SK-N-SH (cell line): ENCODE results near the gene TTN. TPM values are rescaled to one million over a fixed set of nuclear protein-coding genes. Genes with fewer than 3 reads are reported as not detected.

Source experiments
- CTCF ChIA-PET: fragments of 300-600, 350-600 bp; formaldehyde crosslinking; extraction: SDS; loops from one replicate; lab custom pipeline; 2021; lab: Yijun Ruan, JAX
- POLR2A ChIA-PET: fragments of 350-600 bp; sonication (Branson Sonifier 250); formaldehyde crosslinking; extraction: SDS; loops from one replicate; lab custom pipeline; 2020; ENCODE audit warnings: antibody characterized with exemption, inconsistent platforms; lab: Yijun Ruan, JAX
- DNase-seq: peaks from one replicate; pipeline ENCODE4 v3.0.0; 2012
- H2AFZ ChIP-seq: fragments of 200-600 bp; sonication (generic); 2 replicates; pipeline ENCODE4 v1.8.1; 2016; ENCODE audit warnings: antibody characterized with exemption, mild to moderate bottlenecking, low read depth
- H3F3A ChIP-seq: fragments of 200-600 bp; sonication (generic); replicated peaks from 2 replicates; pipeline ENCODE3; 2016; ENCODE audit warnings: antibody characterized with exemption, mild to moderate bottlenecking; ENCODE audit not compliant: insufficient read depth
- H3K27ac ChIP-seq, 2 experiments: fragments of 200-500 bp in 1 of 2; fragments of 200-600 bp in 1 of 2; sonication (Bioruptor generic) in 1 of 2; sonication (generic), shearing (Covaris generic) in 1 of 2; 2 replicates each; pipeline versions ENCODE4 v1.5.1 to v1.6.1; 2014 to 2016; ENCODE audit warnings: low read depth in 2 of 2, inconsistent platforms in 1 of 2, low read length in 1 of 2, mild to moderate bottlenecking in 1 of 2, mixed read lengths in 1 of 2
- H3K27me3 ChIP-seq: fragments of 200-600 bp; sonication (generic), shearing (Covaris generic); 2 replicates; pipeline ENCODE4 v1.6.1; 2016; ENCODE audit warnings: mixed run types; ENCODE audit not compliant: insufficient read depth
- H3K36me3 ChIP-seq, 2 experiments: fragments of 200-500 bp in 1 of 2; fragments of 200-600 bp in 1 of 2; sonication (Bioruptor generic) in 1 of 2; sonication (generic) in 1 of 2; replicated peaks in 1 of 2; 2 replicates each; pipeline versions ENCODE3 to v1.5.1; 2014 to 2016; ENCODE audit warnings: low read length in 1 of 2, mild to moderate bottlenecking in 1 of 2; ENCODE audit not compliant: insufficient read depth in 2 of 2, control insufficient read depth in 1 of 2
- H3K4me1 ChIP-seq, 2 experiments: fragments of 200-500 bp in 1 of 2; fragments of 200-600 bp in 1 of 2; sonication (Bioruptor generic) in 1 of 2; sonication (generic), shearing (Covaris generic) in 1 of 2; 2 replicates each; pipeline versions ENCODE4 v1.5.1 to v1.6.1; 2014 to 2016; ENCODE audit warnings: low read depth in 1 of 2, low read length in 1 of 2, mixed run types in 1 of 2; ENCODE audit not compliant: insufficient read depth in 2 of 2, control insufficient read depth in 1 of 2
- H3K4me2 ChIP-seq: fragments of 200-600 bp; sonication (generic), shearing (Covaris generic); 2 replicates; pipeline ENCODE4 v1.6.1; 2017; ENCODE audit warnings: mixed run types
- H3K4me3 ChIP-seq, 2 experiments: fragments of 200-500 bp in 1 of 2; fragments of 200-600 bp in 1 of 2; sonication (Bioruptor generic) in 1 of 2; sonication (generic), shearing (Covaris generic) in 1 of 2; 2 replicates each; pipeline versions ENCODE4 v1.5.1 to v1.8.1; 2014 to 2016; ENCODE audit warnings: low read depth in 2 of 2, inconsistent platforms in 1 of 2, low read length in 1 of 2, mild to moderate bottlenecking in 1 of 2, mixed read lengths in 1 of 2, moderate library complexity in 1 of 2
- H3K79me2 ChIP-seq: fragments of 200-600 bp; sonication (generic); 2 replicates; pipeline ENCODE4 v1.8.1; 2017; ENCODE audit warnings: mild to moderate bottlenecking; ENCODE audit not compliant: insufficient read depth
- H3K9ac ChIP-seq: fragments of 200-600 bp; sonication (generic); 2 replicates; pipeline ENCODE4 v1.6.1; 2017; ENCODE audit warnings: mixed run types
- H3K9me2 ChIP-seq: fragments of 200-600 bp; sonication (generic); 2 replicates; pipeline ENCODE4 v1.6.1; 2017; ENCODE audit warnings: mixed run types
- H3K9me3 ChIP-seq: fragments of 200-600 bp; sonication (generic); 2 replicates; pipeline ENCODE4 v1.6.1; 2017; ENCODE audit warnings: mixed run types, mild to moderate bottlenecking, moderate library complexity
- H4K20me1 ChIP-seq: fragments of 200-600 bp; sonication (generic); 2 replicates; pipeline ENCODE4 v1.6.1; 2017; ENCODE audit warnings: mild to moderate bottlenecking, mixed run types; ENCODE audit not compliant: insufficient read depth
- CHD2 ChIP-seq: fragments of 150-350 bp; IDR thresholded peaks from 2 replicates; pipeline ENCODE4 v1.6.1; 2018; ENCODE audit warnings: low read length; ENCODE audit not compliant: partially characterized antibody
- EZH2phosphoT487 ChIP-seq: fragments of 200-600 bp; sonication (generic); IDR thresholded peaks from 2 replicates; pipeline ENCODE4 v1.6.1; 2017; ENCODE audit warnings: low read depth, mixed run types, mild to moderate bottlenecking, antibody characterized with exemption, moderate library complexity, borderline replicate concordance
- FOSL2 ChIP-seq: IDR thresholded peaks from 2 replicates; pipeline ENCODE4 v1.4.0; 2012; ENCODE audit warnings: low read depth, mild to moderate bottlenecking, moderate library complexity, borderline replicate concordance
- GATA2 ChIP-seq: sonication (generic); formaldehyde crosslinking; IDR thresholded peaks from 2 replicates; pipeline ENCODE4 v1.5.0; 2020; ENCODE audit warnings: mild to moderate bottlenecking, missing genetic modification reagents
- NFIC ChIP-seq: IDR thresholded peaks from 2 replicates; pipeline ENCODE4 v1.4.0; 2012; ENCODE audit warnings: borderline replicate concordance
- RCOR1 ChIP-seq: fragments of 150-350 bp; IDR thresholded peaks from 2 replicates; pipeline ENCODE4 v1.6.1; 2017; ENCODE audit warnings: antibody characterized with exemption, low read length
- SMC3 ChIP-seq: IDR thresholded peaks from 2 replicates; pipeline ENCODE4 v1.6.1; 2012; ENCODE audit warnings: low read depth, low read length, improper control_type of control experiment
- WGBS: methylation state at CpG from one replicate; pipeline ENCODE4 v1.1.6; 2017; ENCODE audit warnings: low lambda C conversion rate; 5-methylcytosine and 5-hydroxymethylcytosine counted together
- polyA plus RNA-seq, 3 experiments: library from polyadenylated mRNA; depleted of rRNA; stranded (reverse); fragments of >200 nt; gene quantifications; 2 replicates each; pipeline ENCODE4 v1.2.3, GENCODE V29; 2012
- TF ChIP-seq, protein P1 (sequence below): IDR thresholded peaks from 2 replicates; pipeline ENCODE4; 2012
- TF ChIP-seq, protein P2 (sequence below): IDR thresholded peaks from 2 replicates; pipeline ENCODE4 v1.4.0; 2012; ENCODE audit warnings: low read depth, borderline replicate concordance
- TF ChIP-seq, protein P3 (sequence below): fragments of 150-350 bp; IDR thresholded peaks from 2 replicates; pipeline ENCODE4 v1.6.1; 2016; ENCODE audit warnings: mild to moderate bottlenecking, low read depth, low read length
- TF ChIP-seq, protein P4 (sequence below): IDR thresholded peaks from 2 replicates; pipeline ENCODE4 v1.4.0; 2012; ENCODE audit warnings: low read depth
- TF ChIP-seq, protein P5 (sequence below): IDR thresholded peaks from 2 replicates; pipeline ENCODE4 v1.6.1; 2012; ENCODE audit warnings: mild to moderate bottlenecking, low read depth, low read length, moderate library complexity
- TF ChIP-seq, protein P6 (sequence below): fragments of 150-350 bp; IDR thresholded peaks from 2 replicates; pipeline ENCODE4 v1.6.1; 2017; ENCODE audit warnings: antibody characterized with exemption, low read length, low read depth, borderline replicate concordance
- TF ChIP-seq, protein P7 (sequence below): fragments of 200-600 bp; sonication (generic); IDR thresholded peaks from 2 replicates; pipeline ENCODE4 v1.6.1; 2017; ENCODE audit warnings: antibody characterized with exemption, mild to moderate bottlenecking, moderate library complexity

The TTN gene
- polyA plus RNA-seq, 1 of the 3 experiments (the other 2 are of a cell fraction) = 0.08 TPM

DNA sequence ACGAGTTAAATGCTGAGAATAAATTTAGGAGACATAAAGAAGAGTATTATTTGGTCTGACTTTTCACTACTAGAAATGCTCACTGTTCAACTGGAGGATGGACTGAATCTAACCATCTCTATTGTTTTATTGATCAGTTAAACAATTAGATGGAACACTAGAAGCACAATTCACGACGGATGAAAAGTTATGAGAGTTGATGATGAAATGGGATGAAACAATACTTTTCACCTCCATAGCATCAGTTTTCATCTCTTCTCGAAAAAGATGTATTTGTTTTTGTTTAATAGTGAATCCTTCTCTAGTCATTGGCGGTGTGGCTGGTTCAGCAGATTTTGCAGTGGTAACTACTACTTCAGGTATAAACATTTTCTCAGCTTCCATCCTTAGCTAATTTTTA, 19.3 kb downstream of the TTN start:
- Histone ChIP-seq H2AFZ (no peak overlapping the region), H3K9me3 (no peaks in the 10 kb centered on the region), H3K4me1 (no peaks in the 10 kb centered on the region; a peak in 1 of 4 replicates), H4K20me1 (no peaks in the 10 kb centered on the region), H3K4me3 (no peak overlapping the region), H3K4me2 (no peak overlapping the region), H3K27ac (no peak overlapping the region), H3F3A (no peaks in the 10 kb centered on the region), H3K79me2 (no peaks in the 10 kb centered on the region), H3K36me3 (no peaks in the 10 kb centered on the region), H3K9me2 (no peaks in the 10 kb centered on the region), H3K9ac (no peak overlapping the region), H3K27me3 (no peaks in the 10 kb centered on the region)
- TF ChIP-seq SMC3 (no peak), FOSL2 (no peak), RCOR1 (no peak), NFIC (no peak), GATA2 (no peak), CHD2 (no peak), EZH2phosphoT487 (no peak)
- TF ChIP-seq, protein P1, sequence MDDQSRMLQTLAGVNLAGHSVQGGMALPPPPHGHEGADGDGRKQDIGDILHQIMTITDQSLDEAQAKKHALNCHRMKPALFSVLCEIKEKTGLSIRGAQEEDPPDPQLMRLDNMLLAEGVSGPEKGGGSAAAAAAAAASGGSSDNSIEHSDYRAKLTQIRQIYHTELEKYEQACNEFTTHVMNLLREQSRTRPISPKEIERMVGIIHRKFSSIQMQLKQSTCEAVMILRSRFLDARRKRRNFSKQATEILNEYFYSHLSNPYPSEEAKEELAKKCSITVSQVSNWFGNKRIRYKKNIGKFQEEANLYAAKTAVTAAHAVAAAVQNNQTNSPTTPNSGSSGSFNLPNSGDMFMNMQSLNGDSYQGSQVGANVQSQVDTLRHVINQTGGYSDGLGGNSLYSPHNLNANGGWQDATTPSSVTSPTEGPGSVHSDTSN = no peak
- TF ChIP-seq, protein P2, sequence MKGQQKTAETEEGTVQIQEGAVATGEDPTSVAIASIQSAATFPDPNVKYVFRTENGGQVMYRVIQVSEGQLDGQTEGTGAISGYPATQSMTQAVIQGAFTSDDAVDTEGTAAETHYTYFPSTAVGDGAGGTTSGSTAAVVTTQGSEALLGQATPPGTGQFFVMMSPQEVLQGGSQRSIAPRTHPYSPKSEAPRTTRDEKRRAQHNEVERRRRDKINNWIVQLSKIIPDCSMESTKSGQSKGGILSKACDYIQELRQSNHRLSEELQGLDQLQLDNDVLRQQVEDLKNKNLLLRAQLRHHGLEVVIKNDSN = no peak
- TF ChIP-seq, protein P3, sequence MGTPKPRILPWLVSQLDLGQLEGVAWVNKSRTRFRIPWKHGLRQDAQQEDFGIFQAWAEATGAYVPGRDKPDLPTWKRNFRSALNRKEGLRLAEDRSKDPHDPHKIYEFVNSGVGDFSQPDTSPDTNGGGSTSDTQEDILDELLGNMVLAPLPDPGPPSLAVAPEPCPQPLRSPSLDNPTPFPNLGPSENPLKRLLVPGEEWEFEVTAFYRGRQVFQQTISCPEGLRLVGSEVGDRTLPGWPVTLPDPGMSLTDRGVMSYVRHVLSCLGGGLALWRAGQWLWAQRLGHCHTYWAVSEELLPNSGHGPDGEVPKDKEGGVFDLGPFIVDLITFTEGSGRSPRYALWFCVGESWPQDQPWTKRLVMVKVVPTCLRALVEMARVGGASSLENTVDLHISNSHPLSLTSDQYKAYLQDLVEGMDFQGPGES = no peak
- TF ChIP-seq, protein P4, sequence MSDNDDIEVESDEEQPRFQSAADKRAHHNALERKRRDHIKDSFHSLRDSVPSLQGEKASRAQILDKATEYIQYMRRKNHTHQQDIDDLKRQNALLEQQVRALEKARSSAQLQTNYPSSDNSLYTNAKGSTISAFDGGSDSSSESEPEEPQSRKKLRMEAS = no peak
- TF ChIP-seq, protein P5, sequence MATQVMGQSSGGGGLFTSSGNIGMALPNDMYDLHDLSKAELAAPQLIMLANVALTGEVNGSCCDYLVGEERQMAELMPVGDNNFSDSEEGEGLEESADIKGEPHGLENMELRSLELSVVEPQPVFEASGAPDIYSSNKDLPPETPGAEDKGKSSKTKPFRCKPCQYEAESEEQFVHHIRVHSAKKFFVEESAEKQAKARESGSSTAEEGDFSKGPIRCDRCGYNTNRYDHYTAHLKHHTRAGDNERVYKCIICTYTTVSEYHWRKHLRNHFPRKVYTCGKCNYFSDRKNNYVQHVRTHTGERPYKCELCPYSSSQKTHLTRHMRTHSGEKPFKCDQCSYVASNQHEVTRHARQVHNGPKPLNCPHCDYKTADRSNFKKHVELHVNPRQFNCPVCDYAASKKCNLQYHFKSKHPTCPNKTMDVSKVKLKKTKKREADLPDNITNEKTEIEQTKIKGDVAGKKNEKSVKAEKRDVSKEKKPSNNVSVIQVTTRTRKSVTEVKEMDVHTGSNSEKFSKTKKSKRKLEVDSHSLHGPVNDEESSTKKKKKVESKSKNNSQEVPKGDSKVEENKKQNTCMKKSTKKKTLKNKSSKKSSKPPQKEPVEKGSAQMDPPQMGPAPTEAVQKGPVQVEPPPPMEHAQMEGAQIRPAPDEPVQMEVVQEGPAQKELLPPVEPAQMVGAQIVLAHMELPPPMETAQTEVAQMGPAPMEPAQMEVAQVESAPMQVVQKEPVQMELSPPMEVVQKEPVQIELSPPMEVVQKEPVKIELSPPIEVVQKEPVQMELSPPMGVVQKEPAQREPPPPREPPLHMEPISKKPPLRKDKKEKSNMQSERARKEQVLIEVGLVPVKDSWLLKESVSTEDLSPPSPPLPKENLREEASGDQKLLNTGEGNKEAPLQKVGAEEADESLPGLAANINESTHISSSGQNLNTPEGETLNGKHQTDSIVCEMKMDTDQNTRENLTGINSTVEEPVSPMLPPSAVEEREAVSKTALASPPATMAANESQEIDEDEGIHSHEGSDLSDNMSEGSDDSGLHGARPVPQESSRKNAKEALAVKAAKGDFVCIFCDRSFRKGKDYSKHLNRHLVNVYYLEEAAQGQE = no peak
- TF ChIP-seq, protein P6, sequence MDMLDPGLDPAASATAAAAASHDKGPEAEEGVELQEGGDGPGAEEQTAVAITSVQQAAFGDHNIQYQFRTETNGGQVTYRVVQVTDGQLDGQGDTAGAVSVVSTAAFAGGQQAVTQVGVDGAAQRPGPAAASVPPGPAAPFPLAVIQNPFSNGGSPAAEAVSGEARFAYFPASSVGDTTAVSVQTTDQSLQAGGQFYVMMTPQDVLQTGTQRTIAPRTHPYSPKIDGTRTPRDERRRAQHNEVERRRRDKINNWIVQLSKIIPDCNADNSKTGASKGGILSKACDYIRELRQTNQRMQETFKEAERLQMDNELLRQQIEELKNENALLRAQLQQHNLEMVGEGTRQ = no peak
- TF ChIP-seq, protein P7, sequence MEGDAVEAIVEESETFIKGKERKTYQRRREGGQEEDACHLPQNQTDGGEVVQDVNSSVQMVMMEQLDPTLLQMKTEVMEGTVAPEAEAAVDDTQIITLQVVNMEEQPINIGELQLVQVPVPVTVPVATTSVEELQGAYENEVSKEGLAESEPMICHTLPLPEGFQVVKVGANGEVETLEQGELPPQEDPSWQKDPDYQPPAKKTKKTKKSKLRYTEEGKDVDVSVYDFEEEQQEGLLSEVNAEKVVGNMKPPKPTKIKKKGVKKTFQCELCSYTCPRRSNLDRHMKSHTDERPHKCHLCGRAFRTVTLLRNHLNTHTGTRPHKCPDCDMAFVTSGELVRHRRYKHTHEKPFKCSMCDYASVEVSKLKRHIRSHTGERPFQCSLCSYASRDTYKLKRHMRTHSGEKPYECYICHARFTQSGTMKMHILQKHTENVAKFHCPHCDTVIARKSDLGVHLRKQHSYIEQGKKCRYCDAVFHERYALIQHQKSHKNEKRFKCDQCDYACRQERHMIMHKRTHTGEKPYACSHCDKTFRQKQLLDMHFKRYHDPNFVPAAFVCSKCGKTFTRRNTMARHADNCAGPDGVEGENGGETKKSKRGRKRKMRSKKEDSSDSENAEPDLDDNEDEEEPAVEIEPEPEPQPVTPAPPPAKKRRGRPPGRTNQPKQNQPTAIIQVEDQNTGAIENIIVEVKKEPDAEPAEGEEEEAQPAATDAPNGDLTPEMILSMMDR = no peak
- ChIA-PET CTCF (interaction anchor here (1.2 kb wide), 1 partner anchor 8 kb away, joined by 3 read pairs; no protein-coding TSS in a partner anchor), POLR2A (no interaction called here)
- no peak for DNase-seq
- 78% methylated on average over 5 of the region's 5 CpGs for WGBS
